ENCODE data around the gene LYST.
"Not testable (repeated sequence)": the region's sequence is repeated elsewhere in the genome, so short reads cannot be mapped to it uniquely, and the experiment has no call there.

Gene LYST

DNA sequence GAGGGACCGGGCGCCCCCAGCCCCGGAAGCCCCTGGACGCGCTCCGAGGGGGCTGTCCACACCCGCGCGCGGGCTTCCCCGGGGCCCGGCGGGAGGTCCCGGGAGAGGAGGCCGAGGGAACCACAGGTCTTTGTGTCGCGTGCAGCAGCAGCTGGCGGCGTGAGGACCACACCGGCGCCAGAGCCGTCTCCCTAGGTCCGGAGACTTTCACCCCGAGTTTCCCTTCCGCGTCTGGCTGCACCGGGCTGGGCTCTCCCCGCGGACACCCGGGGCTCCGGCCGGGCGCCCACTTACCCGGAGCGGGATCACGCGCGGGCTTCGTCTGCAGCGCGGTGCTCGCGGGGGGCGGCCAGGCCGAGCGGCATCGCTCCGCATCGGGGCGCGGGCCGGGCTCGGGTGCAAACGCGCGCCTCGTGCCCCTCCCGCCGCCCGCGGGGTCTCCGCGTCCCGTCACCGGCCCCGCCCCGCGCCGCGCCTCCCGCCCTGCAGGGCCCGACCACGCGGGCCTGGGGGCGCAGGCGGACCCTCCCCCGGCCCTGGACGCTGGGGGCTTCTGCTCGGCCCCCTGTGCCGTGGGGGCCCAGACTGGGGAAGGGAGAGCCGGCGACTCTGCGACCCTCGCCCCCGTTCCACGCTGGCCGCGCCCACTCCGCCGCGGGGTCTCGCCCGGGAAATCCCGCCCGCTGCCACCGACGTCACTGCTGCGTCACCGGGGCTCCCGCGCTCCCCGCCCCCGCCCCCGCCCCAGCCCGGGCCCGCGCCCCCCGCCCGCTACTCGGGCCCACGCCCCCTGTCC, 217.1 kb downstream of the LYST start, which contains the start of gene GNG4:
GNG4 (minus strand) TSS at position 417 of the 796 bp plus-strand sequence. CDS start 65,946 bp downstream, outside the sequence.
- no peak for DNase-seq

DNA sequence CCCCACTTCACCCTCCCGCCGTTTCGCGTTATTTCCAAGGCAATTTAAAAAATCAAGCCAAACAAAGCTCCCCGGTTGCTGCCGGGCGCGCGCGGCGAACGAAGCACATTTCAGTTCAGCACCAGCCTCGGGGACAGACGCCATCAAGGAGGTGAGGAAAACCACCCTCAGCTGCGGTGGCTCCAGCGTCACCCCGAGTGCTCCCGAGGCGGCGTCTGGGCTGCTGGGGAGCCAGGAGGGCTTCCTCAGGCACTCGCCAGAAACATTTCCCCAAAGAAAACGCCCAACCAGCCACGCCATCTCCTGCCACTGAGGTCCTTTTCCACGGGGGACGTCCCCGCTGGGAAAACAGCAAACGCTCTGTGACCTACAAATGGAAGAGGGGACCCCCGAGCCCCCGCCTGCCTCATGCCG, 217.7 kb downstream of the LYST start:
- peak; percentile 66 for DNase-seq

DNA sequence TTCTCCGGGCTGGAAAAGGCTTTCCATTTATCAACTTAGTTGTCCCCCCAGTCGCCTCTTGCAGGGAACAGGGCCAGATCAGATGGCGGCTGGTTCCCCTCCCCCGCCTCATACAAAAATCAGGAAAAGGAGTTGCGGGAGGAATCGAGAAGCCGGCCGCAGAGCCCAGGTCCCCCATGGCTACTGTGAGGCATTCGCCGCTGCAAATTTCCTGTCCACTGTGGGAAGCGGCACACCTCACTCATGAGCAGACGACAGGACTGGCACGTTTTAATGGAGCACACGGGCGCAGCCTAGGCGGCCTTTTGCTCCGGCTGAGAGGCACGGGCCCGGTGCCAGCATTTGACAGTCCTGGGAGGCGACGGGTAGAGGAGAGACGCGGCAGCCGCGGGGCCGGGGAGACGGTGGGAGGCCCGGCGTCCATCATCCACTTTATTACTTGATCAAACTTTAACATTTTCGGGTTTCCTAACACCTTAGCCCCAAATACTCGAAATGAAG, 218.2 kb downstream of the LYST start:
- peak; percentile 8 for DNase-seq

DNA sequence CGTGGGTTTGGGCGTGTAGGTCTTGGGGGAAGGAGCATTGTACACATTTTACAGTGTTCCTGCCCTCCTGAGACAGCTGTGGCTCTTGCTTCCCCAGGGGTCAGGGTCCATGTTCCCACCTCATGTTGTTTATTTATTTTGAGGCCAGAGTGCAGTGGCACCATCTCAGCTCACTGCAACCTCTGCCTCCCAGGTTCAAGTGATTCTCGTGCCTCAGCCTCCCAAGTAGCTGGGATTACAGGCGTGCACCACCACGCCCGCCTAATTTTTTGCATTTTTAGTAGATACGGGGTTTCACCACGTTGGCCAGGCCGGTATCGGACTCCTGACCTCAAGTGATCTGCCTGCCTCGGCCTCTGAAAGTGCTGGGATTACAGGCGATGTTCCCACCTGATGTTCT, 219.2 kb downstream of the LYST start:
- DNase-seq: not testable (repeated sequence)

DNA sequence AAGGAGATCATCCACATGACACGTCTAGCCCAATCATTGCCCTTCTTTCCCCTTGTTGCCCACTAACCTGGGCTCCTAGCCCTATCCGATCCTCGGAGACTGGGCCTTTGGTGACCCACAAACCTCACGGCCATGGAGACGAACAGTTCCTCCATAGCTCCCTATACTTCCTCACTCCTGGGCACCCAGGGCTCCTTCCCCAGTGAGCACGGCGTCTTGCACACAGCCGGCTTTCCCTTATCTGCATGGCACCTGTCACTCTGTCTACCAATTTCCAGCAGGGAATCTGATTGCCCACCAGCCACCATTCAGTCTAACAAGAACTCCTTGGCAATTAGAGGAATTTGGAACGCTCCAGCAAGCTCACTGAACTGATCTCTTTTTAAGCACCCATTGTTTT, 220.2 kb downstream of the LYST start:
- no peak for DNase-seq

DNA sequence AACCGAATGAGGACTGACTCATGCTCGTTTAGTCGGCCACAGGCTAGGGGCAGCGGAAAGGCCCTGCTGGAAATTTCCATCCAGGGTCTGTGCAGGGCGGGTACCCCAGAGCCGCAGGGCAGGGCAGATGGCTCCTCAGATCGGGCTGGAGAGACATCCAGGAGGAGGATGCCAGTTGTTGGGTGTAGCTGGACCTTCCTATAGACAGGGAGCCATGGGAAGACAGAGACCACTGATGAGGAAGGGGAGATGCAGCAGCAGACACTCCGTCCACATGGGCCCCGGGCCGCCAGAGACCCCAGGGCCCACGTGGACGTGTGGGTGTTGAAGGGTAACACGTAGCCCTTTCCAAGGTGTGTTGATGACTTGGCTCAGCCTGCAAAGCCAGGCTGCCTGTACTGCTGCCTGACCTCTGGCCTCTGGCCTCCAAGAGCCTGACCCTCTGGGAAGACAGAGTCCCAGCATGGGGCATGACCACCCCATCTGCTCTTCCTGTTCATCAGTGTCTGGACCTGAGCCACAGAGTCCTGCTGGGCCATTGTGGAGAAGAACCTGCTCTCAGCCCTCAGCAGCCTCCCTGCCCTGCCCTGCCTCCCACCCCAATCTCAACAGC, 221.9 kb downstream of the LYST start:
- no peak for DNase-seq

DNA sequence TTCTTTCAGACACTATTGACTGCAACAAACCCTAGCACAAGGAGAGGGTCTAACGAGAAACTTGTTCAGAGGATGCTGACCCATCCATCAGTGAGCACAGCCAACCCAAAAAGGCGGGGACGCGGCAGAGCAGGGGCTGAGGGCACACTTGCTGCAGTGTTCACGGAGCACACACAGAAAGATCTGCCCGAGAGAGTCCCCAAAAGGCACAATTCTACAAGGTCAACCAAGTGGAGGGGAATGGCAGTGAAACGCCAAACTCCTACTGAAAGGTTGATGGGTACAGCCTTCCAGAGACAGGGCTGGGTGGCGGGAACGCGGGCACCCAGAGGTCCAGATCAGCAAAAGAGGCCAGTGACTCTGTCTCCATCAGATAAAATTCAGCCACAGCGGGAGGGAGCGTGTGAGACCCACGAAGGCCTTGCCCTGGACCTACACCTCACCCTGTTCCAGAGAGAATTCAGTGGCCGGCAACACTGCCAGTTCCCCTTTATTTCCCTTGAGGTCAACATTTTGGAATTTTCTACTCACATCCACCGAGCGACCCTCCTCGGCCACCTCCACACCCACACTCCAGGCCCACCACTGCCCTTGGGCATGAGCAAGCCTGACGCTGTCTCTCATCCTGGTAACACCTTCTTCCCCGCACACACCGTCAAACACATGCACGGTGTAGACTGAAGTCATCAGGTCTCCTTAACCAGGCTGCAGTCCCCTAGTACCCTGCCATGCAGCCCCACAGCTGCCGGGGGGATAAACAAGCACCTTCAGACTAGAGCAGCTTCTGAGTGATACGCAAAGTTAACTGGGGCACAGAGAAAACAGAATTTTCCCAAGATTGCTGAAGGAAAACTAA, 222.6 kb downstream of the LYST start:
- no peak for DNase-seq

DNA sequence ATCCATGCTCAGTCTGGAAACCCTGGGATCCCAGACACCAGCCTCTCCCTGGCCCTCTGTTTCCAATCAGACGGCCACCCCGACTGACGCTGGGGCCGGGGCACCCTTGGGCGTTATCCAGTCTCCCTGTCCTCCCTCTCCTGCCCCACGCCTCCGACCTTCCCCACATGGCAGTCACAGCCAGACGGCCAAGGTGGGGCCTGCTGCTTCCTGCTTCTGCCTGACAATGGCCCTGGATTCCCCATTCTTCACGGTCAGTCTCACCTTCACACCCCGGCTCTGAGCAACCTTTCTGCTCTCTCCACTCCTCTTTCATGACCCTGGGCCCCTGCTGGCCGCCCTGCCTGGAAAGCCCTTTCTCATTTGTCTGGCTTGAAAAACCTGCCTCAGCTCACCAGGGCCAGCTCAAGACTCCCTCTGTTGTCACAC, 223.7 kb downstream of the LYST start:
- DNase-seq: no peak

DNA sequence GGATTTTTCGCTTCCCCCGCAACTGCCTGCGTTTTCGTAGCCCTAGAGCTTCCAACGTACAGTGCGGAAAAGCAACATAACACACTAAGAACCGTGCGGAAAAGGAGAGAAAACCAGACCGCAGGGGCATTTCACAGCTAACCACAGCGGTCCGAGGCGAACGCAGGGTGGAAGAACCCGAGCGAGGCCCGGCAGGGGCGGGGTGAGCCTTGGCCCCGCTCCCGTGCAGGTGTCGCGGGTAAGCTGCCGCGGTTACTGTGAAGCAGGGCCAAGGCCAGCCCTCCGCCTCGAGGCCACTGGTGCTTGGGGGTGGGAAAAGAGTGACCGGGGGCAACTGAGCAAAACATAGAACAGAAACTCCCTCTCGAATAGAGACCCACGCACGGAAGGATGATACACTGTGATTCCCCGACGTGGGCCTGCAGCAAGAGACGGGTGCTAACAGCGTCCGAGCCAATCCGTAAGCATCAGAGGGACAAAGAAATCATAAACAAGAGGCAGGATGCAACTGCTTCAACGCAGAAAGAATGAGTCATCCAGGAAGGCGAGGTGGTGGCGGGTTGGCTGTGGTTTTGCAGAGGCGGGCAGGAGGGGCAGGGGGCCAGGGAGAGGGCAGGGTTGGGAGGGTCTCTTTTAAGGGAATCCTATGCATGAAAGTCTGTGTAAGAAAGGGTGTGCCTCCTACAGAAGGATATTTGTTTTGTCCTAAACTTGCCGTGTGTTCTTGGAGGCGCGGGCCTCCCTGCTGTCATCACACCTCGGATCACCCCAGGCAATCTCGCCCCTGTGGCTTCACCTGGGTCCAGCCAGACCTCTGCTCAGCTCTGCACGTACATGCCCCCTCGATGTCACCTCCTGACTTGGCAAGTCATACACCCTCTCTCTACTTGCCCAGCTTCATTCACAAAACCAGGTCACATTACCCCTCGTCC, 224.4 kb downstream of the LYST start:
- peak; percentile 17 for DNase-seq

DNA sequence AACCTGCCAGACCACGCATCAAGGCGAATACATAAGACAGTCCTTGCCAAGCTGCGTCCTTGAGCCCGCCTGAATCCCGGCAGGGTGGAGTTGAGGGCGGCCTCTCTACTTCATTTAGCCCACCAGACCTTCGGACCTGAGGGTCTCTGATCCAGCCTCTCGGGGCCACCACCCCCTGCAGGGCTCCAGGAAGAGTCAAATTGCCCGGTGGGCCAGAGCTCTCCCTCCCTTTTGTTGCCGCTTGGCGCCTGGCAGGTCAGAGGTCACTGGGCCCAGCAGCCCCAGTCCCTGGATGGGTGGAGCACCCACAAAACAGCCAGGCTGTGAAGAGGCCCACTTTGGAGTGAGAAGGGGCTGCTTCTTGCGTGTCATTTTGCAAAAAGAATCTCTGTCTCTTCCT, 226.1 kb downstream of the LYST start:
- DNase-seq: no peak

DNA sequence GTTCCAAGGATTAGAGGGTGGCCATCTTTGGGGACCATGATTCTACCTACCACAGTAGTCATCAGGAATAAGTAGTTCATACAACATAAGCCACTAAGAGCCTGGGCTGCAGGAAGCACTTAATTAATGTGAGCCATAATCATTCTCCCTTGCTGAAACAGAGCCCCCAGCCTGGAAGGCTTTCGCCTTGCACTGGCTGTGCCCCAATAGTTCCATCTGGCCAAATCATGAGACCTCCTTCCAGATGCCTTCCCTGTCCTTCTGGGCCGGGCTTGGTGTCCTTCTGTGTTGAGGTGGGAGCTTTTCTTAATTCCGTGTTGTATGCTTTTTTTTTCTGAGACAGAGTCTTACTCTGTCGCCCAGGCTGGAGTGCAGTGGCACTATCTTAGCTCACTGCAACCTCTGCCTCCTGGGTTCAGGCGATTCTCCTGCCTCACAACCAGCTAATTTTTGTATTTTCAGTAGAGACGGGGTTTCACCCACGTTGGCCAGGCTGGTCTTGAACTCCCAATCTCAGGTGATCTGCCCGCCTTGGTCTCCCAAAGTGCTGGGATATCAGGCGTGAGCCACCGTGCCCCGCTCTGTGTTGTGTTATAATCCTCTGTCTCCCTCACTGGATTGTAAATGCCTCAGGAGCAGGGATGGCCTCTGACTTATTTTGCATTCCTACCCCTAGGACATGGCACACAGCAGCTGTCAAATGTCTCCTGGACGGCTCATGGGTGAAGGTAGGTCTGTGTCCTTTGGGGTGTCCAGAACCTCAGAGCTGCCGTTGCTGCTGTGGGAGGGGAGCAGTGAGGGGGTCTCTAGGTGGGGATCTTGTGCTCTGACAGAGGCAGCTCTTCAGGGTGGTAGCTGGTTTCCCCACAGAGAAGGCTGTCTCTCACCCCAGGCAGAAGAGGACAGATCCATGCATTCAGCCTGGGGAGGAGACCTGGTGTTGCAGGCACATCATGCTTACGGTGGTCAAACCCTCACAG, 227.2 kb downstream of the LYST start:
- DNase-seq: no peak

DNA sequence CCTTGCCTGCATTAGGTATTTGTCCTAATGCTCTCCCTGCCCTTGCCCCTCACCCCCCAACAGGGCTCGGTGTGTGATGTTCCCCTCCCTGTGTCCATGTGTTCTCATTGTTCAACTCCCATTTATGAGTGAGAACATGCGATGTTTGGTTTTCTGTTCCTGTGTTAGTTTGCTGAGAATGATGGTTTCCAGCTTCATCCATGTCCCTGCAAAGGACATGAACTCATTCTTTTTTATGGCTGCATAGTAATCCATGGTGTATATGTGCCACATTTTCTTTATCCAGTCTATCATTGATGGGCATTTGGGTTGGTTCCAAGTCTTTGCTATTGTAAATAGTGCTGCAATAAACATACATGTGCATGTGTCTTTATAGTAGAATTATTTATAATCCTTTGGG, 228.1 kb downstream of the LYST start:
- not testable (repeated sequence) for DNase-seq

DNA sequence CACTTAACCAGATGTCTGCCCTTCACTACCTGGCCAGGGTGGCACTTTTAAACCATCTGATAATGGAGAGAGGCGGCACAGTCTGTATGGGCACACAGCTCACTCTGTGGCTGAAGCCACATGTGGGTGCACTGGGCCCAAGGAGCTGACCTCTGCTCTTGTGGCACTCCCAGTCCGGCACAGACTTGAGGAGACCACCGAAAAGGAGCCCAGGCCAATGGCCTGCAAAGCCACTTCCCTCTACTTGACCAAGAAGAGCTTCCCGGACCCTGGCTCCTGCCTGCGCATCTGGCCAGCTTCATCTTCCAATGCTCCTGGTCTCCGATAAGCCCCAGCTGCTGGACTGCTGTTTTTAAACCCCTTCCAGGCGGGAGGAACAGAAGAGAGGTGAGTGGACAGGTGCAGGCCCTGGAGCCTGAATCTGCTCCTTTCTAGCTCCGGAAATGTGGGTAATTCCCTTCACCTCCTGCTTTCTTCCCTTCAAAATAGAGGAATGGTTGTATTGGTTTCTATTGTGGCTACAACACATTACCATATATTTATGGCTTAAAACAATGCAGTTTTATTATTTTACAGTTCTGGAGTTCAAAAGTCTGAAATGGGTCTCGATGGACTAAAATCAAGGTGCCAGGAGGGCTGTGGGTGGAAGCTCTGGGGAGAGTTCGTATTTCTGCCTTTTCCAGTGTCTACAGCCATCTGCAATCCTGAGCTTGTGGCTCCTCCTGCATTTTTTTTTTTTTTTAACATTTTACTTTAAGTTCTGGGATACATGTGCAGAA, 228.8 kb downstream of the LYST start:
- DNase-seq: no peak

DNA sequence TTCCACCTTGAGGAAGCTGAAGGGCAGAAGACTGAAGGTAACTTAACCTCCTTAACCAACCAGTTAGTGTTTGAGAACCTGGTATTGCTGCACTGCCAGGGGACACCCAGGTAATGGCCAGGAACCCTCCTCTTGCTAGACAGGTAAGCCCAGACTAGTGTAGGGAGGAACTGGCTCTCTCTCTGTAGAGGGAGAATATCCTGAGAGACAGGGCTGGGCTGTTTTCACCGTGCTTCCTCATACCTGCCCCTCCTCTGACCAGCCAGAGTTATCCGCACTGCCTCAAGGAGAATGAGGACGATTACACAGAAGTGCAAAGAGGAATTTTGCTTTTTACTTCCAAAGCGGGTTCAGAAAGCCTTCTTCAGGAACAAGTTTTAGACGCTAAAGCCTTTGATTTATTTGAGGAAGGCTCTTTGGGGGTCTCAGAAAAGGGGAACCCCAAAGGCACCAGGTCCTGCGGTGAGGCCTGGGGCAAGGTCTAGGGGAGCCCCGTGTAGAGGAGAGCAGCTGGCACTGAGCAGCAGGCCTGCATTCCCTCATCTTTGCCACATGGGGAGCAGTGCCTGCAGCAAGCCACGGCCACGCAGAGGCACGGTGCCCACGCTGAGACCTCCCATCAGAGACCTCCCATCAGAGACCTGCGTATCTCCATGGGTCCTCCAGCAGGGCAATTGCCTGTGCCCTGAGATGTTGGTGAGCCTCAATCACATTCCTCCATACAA, 230.6 kb downstream of the LYST start:
- no peak for DNase-seq

DNA sequence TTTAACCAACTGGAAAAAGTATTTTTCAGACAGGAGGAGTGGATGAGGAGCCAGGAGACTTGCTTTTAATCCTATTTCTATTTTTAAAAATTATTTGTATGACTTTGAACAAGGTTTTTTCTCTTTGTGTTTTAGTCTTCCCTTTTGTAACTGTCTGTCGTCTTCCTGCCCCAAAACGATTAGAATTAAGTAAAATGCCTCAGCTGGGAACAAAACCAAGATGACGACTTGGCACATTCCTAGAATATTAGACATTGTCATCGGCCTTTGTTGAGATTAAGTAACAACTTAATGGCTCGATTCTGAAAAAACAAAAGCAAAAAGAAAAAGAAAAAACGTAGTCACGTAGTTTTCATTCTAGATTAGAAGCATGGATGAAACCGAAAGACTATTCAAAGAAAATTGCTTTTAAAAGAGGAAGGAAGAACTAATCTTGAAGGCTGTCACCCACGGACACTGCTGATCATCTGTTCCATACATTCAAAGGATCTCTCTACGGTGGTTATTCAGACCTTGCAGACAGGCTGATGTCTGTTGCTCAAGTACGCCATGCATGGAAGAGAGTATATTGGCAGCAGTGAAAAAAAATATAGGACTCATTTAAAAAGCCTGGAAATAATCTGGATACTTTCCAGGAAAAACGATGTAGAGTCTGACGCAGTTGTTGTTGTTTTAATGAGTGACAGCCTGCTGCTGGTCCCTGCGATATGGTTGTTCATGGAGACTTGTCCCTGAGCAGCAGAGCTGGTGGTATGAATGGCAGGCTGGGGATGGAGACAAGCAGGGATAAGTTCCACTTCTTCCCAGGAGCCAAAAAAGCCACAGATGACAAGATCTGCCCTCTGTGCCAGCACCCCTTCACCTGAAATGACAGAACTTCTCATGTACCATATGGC, 234.0 kb downstream of the LYST start:
- peak; percentile 83 for DNase-seq

DNA sequence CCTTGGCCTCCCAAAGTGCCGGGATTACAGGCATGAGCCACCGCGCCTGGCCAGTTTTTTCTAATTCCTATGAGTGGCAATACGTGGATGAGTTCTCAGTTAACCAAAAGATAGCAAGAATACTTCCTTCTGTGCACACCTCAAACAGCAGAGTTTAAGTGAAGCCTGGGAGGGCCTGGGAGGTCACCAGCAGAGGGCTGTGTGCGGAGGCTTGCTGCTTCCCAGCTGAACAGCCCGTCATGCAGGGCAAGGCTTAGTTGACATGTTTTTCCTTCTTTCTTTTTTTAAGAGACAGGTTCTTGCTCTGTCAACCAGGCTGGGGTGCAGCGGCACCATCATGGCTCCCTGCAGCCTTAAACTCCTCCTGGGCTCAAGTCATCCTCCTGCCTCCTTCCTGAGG, 234.9 kb downstream of the LYST start:
- no peak for DNase-seq

DNA sequence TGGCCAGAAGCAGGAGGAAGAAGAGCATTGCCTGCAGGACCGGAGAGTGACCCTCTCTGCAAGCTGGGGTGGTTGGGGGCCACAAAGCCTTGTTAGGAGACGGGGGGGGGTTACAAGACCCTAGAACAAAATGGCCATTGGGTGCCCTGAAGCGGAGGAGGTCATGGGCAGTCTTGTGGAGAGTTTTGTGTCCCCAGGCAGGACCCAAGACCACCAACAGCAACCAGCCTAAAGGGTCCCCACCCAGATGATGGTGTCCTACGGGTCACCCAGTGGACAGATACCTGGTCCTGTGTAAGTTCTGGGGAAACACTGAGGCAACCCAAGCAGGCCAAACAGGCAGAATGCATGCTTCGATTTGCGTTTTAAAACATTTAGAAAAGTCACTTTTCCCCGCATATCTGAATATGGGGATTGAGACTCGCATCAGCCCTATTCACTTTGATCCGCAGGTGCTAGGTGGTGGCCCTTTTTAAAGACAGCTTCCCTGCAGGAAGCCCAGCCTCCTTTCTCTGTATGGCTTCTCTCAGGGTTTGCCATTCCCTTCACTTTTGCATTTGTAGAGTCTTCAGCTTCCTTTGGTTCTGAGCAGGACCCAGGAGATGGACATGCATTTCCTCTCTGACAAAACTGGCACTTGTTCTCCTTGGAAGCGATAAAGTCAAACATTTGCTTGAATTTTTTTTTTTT, 238.2 kb downstream of the LYST start:
- DNase-seq: no peak
